ENCODE results near the gene EXOC2. TPM values are rescaled to one million over a fixed set of nuclear protein-coding genes. Genes with fewer than 3 reads are reported as not detected.

The EXOC2 gene
- polyA plus RNA-seq, 1 donor (not counting 4 experiments of a cell fraction or from before 2014, with no cell fraction given), result 28.4 TPM

DNA sequence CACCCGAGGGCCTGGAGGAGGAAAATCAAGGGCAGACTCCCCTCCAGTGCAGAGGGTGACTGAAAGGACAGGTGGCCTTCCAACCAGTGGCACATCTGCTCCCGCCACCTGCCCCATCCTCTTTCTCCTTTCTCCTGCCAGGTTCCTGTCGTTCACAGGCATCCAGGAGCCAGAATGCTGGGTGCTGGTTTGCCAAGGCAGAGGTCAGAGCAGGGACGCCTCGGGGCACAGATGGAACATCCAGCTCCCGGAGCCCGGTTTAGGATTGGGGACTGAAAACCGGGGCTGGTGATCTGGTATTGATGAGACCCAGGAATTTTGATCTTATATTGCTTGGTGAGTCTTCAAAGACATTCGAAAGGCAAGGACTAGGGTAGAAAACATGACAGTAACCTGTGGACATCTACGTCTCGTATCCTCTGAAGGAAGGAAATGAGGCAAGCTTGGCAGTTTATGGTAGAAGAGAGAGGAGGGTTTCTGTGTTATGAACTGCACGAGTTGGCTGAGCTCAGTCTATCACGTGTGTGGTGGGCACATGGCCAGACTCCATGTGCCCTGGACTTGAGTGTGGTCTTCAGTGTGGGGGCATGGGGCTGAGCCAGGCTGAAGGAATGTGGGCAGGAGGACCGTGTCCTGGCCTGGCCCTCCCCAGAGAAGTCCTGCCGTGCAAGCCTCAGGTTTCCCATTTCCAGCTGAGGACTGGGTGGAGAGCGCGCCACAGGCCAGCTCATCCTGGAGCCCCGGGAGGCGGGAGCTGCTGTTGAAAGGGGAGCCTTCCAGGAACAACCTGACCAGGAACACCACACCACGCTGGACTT, 227.2 kb downstream of the EXOC2 start:
- dilution Hi-C loops (cut with MboI; ENCODE audit: extremely low pct_ligation_motif_present, low sequenced_read_pairs), result no loop called here
- TF ChIP-seq, protein P1, sequence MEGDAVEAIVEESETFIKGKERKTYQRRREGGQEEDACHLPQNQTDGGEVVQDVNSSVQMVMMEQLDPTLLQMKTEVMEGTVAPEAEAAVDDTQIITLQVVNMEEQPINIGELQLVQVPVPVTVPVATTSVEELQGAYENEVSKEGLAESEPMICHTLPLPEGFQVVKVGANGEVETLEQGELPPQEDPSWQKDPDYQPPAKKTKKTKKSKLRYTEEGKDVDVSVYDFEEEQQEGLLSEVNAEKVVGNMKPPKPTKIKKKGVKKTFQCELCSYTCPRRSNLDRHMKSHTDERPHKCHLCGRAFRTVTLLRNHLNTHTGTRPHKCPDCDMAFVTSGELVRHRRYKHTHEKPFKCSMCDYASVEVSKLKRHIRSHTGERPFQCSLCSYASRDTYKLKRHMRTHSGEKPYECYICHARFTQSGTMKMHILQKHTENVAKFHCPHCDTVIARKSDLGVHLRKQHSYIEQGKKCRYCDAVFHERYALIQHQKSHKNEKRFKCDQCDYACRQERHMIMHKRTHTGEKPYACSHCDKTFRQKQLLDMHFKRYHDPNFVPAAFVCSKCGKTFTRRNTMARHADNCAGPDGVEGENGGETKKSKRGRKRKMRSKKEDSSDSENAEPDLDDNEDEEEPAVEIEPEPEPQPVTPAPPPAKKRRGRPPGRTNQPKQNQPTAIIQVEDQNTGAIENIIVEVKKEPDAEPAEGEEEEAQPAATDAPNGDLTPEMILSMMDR (optimal IDR thresholded peaks at IDR 0.05 in 1 of 3, IDR thresholded peaks at IDR 0.05 in 1 of 3, conservative IDR thresholded peaks at IDR 0.05 in 1 of 3; ENCODE audit: extremely low read depth in 1 of 3, insufficient read depth in 2 of 3, low read length in 3 of 3), result no peak
- TF ChIP-seq EZH2 (IDR thresholded peaks at IDR 0.05; ENCODE audit: low read length), result no peak
- no peak for DNase-seq (ENCODE audit: low read depth, low spot score)
- Histone ChIP-seq H3K36me3 (ENCODE audit: control insufficient read depth in 2 of 2, extremely low read depth in 1 of 2, insufficient read depth in 2 of 2, low read length in 2 of 2) (no peaks in the 10 kb centered on the region), H3K4me1 (ENCODE audit: control insufficient read depth, extremely low read depth, insufficient read depth, low read length) (no peaks in the 10 kb centered on the region), H3K9me1 (ENCODE audit: control insufficient read depth, extremely low read depth, insufficient read depth, low read length) (no peaks in the 10 kb centered on the region), H2AFZ (ENCODE audit: control insufficient read depth, low read length) (no peak overlapping the region), H3K9me3 (ENCODE audit: control insufficient read depth, low read depth, low read length) (no peaks in the 10 kb centered on the region), H3K9ac (ENCODE audit: control insufficient read depth, extremely low read depth, insufficient read depth, low read length) (no peak overlapping the region), H3K27ac (ENCODE audit: control insufficient read depth, insufficient read depth, low read length) (no peak overlapping the region), H3K4me3 (ENCODE audit: control insufficient read depth in 2 of 3, extremely low read depth in 1 of 3, insufficient read depth in 2 of 3, low read depth in 1 of 3, low read length in 3 of 3) (no peak overlapping the region), H3K27me3 (ENCODE audit: control insufficient read depth, extremely low read depth, insufficient read depth, low read length) (no peaks in the 10 kb centered on the region), H3K4me2 (ENCODE audit: control insufficient read depth, extremely low read depth, insufficient read depth, low read depth, low read length) (no peak overlapping the region), H3K79me2 (ENCODE audit: control insufficient read depth, insufficient read depth, low read length) (no peaks in the 10 kb centered on the region), H4K20me1 (ENCODE audit: control insufficient read depth, extremely low read depth, insufficient read depth, low read length) (no peaks in the 10 kb centered on the region)
- no peak for FAIRE-seq

DNA sequence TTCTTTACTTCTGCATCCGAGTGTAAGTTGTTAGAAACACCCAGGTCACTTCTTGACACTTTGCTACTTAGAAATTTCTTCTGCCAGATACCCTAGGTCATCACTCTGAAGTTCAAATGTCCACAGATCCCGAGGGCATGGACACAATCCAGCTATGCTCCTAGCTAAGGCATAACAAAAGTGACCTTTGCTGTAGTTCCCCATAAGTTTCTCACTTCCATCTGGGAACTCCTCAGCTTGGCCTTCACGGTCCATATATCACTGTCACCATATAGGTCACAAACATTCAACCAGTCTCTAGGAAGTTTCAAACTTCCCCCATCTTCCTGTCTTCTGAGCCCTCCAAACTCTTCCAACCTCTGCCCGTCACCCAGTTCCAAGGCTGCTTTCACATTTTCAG, 236.1 kb downstream of the EXOC2 start:
- FAIRE-seq (no peak), DNase-seq (ENCODE audit: low read depth, low spot score) (no peak)
- H3K79me2 ChIP-seq (ENCODE audit: control insufficient read depth, insufficient read depth, low read length), result no peaks in the 10 kb centered on the region
- dilution Hi-C loops (cut with MboI; ENCODE audit: extremely low pct_ligation_motif_present, low sequenced_read_pairs), result no loop called here
- no peaks in the 10 kb centered on the region for H3K9me1 ChIP-seq (ENCODE audit: control insufficient read depth, extremely low read depth, insufficient read depth, low read length)
- no peak for TF ChIP-seq EZH2 (IDR thresholded peaks at IDR 0.05; ENCODE audit: low read length)
- TF ChIP-seq, protein P1 (optimal IDR thresholded peaks at IDR 0.05 in 1 of 3, IDR thresholded peaks at IDR 0.05 in 1 of 3, conservative IDR thresholded peaks at IDR 0.05 in 1 of 3; ENCODE audit: extremely low read depth in 1 of 3, insufficient read depth in 2 of 3, low read length in 3 of 3), result no peak
- no peak overlapping the region for H2AFZ ChIP-seq (ENCODE audit: control insufficient read depth, low read length)
- no peak overlapping the region for H3K9ac ChIP-seq (ENCODE audit: control insufficient read depth, extremely low read depth, insufficient read depth, low read length)
- H3K36me3 ChIP-seq (ENCODE audit: control insufficient read depth in 2 of 2, extremely low read depth in 1 of 2, insufficient read depth in 2 of 2, low read length in 2 of 2), result no peaks in the 10 kb centered on the region
- no peak overlapping the region for H3K4me2 ChIP-seq (ENCODE audit: control insufficient read depth, extremely low read depth, insufficient read depth, low read depth, low read length)
- H4K20me1 ChIP-seq (ENCODE audit: control insufficient read depth, extremely low read depth, insufficient read depth, low read length), result no peaks in the 10 kb centered on the region
- no peak overlapping the region for H3K27ac ChIP-seq (ENCODE audit: control insufficient read depth, insufficient read depth, low read length)
- no peaks in the 10 kb centered on the region for H3K27me3 ChIP-seq (ENCODE audit: control insufficient read depth, extremely low read depth, insufficient read depth, low read length)
- H3K4me1 ChIP-seq (ENCODE audit: control insufficient read depth, extremely low read depth, insufficient read depth, low read length), result no peaks in the 10 kb centered on the region
- no peaks in the 10 kb centered on the region for H3K9me3 ChIP-seq (ENCODE audit: control insufficient read depth, low read depth, low read length)
- no peak overlapping the region for H3K4me3 ChIP-seq (ENCODE audit: control insufficient read depth in 2 of 3, extremely low read depth in 1 of 3, insufficient read depth in 2 of 3, low read depth in 1 of 3, low read length in 3 of 3)

Measured in keratinocyte (primary cell).